Stimulated activated CD4-positive, alpha-beta T cell treated with anti-CD3 and anti-CD28 coated beads, Interleukin-1b, Interleukin-23, amount 100 ng/mL, for 48 hours (primary cell): ENCODE results near the gene TMEM161A.
"Not testable (repeated sequence)": the region's sequence is repeated elsewhere in the genome, so short reads cannot be mapped to it uniquely, and the experiment has no call there.

Experiments
- DNase-seq: peaks from one replicate; pipeline ENCODE4 v3.0.0-alpha.2; 2020

The TMEM161A gene

DNA sequence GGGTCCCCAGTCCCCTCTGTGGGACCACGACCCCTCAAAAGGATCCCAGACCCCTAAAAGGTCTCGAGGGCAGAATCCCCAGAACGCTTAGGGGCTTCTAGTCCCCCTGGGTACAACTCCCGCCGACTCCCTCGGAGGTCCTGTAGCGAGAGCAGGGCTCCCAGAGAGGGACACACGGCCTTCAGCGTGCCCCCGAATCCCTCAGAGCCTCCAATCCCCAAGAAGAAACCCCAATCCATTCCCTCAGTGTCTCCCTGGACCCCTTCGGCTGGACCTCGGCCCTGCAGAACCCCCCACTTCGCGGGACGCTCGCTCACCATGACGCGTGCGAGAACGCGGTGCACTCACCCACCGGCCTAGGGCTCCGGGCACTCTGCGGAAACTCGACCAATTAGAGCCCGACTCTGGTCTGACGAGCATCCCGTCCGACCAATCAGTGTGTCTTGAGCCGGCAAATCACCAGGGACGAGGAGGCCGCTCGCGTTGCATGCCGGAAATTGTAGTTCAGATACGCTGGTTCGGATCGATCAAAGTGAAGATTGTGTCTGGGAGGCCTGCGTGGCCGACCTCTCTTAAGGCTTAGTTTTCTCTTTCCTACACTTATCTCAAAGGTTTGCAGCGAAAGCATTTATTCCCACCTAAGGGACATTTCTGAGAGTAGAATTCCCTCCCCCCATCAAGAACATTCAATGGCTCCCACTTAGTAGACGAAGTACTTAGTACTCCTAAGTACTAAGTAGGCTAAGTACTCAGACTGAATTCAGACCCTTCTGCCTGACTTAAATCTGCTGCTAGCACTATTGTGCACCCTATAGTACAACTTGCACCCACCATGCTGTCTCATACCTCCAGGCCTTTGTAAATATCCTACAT, at the start of gene TMEM161A:
Gene TMEM161A (minus strand): TSS at position 370 of the 873 bp plus-strand sequence. CDS start 50 bp downstream, at position 320.
- DNase-seq, result peak; percentile 97

- DNase-seq, result no peak
These were observed 48.5 kb upstream of the TMEM161A start for GRCh38 chr19:19186742-19187141.

GRCh38 chr19:19185853-19186740, 47.8 kb upstream of the TMEM161A start:
- peak; percentile 59 for DNase-seq

DNA sequence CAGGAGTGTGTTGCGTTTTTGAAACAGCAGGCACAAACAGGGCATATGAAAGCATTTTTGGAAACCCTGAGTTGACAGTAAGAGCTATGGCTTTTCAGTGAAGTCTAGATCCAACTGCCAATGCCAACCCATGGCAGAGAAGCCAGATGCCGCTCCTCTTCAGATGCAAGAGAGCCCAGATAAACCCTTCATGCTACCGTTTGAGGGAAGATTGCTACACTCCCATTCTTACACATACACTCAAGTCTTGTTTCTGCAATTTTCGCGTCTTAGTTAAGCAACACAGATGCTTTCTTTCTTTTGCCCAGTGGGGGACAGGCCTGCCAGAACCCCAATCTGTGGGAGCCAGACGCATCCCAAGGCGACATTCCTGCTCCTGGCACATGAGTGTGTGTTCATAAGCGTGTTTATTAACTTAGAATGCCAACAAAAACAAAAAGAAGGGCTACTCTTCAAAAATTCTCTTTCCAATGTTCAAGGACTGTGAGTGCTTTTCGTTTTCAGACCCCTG, 43.3 kb upstream of the TMEM161A start:
- DNase-seq, result no peak

DNA sequence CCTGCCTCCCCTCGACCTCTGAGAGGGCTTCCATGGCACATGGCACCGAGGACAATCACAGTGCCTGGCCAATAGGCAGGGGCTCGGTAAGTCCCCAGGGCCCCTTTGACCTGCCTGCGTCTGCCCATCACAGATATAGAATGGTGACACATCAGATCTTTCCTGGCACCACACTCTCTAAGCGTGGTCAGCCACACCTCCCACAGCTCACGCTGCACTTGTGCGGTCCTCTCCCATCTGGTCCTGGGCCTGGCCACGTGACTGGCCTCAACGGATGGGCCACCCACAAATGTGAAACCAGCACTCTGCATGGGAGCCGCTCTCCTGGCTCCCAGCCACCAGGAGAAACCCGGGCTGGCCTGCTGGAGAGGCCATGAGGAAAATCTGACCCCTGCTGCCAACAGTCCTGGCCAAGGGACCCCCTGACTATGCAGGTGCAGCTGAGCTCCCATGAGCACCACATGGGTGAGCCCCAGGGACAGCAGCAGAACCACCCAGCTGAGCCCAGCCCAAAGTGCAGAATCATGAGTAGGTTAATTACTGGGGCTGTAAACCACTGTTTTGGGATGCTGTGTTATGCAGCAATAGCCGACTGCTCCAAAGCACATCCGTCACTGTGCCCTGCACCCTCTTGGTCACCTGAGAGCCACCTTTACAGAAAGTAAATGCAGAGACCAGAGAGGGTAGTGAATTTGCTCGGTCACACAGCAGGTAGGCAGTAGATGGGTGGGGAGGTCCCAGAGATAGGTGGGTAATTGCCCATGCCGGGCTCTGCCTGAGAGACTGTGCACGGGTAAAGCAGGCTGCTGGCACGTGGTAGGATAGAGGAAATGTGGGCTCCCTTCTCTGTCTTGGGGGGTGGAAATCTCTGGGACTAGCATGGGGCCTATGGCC, 41.5 kb upstream of the TMEM161A start:
- DNase-seq, result no peak

DNA sequence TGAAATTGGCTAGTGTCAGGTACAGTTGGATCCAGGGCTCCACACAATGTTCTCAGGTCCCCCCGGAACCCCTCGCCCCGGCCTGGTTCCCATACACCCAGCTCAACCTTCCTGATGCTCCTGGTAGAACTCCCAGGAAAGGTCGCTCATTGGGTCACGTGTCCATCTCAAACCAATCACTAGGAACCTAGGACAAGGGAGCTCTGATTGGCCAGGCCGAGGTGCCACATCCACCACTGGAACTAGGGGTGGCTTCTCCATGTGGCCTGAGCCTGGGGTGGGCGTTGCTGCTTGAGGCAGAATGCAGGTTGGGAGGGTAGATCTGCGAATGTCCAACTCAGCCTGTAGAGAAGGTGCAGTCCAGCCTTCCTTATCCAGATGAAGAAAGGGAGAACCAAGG, 38.7 kb upstream of the TMEM161A start:
- DNase-seq, result no peak

GRCh38 chr19:19173243-19173642, 35.0 kb upstream of the TMEM161A start:
- DNase-seq, result not testable (repeated sequence)

DNA sequence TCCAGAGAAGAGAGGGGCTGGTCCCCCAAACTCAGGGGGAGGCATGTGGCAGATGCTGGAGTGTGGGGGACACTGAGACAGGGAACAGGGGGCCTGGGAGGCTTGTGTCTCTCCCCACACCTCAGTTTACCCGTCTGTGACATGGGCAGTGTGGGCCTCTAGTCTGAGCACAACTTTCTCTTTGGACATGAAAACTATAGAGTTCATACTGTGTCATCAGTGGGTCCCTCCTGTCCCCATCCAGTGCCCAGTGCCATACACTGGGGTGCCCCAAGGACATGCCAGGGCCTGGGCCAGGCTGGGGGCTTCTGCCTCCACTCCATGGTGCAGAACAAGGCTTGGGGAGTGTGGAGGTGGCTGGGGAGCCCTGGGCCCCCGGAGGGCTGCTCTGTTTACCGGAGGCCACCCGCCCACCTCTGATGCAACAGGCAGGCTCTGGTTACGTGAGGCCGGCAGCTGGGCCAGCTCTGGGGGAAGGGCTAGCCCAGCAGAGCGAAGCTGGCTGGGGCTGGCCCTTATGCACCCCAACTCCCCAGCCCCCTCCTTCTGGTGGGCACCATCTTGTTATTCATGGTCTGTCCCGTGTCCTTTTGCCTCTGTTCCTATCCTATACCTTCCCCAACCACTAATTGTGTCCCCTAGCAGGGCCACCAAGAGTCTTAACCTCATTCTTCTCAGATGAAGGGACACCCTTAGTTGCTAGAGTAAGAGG, 33.7 kb upstream of the TMEM161A start:
- no peak for DNase-seq

DNA sequence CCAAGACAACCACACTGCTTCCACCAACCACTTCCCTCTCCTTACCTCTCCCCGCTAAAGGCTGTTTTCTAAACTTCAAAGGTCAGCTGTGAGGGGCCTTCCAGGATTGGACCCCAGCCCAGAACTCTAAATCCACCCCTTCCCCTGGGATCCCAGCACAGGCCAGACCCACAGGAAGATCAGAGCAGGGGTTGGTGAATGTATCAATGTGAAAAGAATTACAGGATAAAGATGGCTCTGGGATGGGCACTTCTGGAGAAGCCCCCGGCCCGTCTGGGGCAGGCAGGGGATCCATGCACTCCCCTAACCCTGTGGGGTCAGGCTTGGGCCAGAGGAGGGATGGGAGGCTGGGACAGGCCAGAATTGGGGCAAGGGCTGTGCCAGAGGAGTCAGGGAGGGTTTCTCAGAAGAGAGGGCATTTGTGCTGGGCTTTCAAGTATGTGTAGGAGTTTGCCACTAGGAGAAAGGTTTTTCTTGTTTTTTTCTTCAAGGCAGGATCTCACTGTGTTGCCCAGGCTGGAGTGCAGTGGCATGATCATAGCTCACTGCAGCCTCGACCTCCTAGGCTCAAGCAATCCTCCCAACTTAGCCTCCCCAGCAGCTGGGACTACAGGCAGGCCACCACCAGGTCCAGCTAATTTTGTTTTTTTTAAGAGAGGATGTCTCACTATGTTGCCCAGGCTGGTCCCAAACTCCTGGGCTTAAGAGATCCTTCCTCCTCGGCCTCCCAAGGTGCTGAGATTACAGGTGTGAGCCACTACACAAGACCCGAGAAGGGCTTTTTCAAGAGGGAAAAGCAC, 32.8 kb upstream of the TMEM161A start:
- DNase-seq, result no peak

- DNase-seq, result peak; percentile 84
These were observed 32.0 kb upstream of the TMEM161A start, which contains the start of gene MEF2B for GRCh38 chr19:19170053-19170872. Gene MEF2B, minus strand, starts transcription at chr19:19170263. Its CDS starts 19,528 bp downstream, at chr19:19150735.

GRCh38 chr19:19169236-19170052, 31.2 kb upstream of the TMEM161A start:
- no peak for DNase-seq

DNA sequence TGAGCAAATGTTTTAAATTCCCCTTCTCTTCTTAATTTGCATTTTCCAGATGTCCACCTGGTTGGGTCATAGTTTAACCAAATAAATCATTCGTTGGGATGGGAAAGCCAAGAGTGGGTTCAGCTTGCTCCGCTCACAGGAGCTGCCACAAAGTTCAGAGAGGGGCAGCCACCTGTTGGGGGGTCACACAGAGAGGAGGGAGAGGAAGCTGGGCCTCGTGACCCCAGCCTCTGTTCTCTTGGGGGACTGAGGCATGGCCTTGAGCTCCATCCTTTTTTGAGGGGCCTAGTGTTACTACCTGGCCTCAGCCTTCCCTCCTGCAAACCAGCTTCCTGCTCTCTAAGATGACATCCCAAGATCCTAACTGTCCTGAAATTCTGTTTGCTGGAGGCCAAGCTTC, 29.3 kb upstream of the TMEM161A start:
- DNase-seq, result no peak

DNA sequence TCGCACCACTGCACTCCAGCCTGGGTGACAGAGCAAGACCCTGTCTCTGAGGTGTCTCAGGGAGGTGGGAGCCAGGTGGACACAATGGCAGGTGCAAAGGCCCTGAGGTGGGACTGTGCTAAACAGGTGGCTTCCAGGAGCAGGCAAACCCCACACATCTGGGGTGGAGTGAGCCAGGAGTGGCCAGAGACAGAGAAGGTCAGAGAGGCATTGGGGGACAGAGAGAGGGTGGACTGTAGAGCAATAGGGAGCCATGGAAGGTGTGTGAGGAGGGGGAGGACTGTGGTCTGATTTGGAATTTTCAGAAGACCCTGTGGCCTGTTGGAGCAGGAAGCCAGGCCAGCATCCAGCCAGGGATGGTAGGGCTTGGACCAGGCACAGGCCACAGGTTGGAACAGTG, 27.1 kb upstream of the TMEM161A start:
- no peak for DNase-seq

DNA sequence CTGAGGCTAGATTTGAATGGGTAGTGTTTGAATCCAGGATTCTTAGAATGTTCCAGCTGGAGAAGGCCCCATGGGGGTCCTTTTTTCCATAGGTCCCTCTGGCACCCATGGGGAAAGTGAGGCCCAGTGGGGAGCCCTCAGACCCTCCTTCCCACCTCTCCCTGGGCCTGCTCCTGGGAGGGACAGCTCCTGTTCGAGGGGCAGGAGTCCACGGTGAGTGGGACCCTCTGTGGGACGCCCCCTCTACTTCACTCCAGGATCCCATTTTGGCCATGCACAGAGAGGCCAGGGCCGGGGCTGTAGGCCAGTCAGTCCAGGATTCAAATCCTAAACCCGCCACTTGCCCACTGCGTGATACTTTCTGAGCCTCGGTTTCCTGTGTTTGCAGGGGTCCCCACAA, 24.2 kb upstream of the TMEM161A start:
- no peak for DNase-seq

DNA sequence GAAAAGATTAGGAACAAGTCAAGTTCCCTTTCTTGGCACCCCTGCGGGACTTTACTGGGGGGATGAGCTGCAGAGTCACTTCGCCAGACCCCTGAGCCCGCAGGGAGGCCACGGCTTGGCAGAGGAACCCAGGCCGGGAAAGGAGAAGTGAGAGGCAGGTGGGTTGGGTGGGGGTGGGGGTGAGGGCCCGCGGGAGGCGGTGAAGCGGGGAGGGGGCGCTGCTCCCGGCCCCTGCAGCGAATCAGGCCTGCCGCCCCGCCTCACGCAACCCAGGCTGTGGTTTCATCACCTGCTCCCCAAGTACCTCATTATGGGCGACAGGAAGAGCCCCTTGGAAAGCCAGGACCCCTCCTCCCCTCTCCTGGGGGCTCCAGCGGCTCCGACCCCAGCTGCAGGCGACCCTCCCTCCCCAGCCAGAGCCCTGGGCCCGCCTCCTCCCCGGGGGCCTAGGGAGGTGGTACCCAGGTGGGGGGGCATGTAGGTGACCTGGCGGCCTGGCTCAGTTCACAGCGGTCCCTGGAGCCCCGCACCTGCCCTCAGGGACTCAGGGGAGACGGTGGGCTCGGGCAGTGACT, 22.3 kb upstream of the TMEM161A start:
- DNase-seq, result no peak

GRCh38 chr19:19159534-19159933, 21.3 kb upstream of the TMEM161A start:
- DNase-seq, result no peak

- no peak for DNase-seq
These were observed 19.5 kb upstream of the TMEM161A start for GRCh38 chr19:19157808-19158207.

DNA sequence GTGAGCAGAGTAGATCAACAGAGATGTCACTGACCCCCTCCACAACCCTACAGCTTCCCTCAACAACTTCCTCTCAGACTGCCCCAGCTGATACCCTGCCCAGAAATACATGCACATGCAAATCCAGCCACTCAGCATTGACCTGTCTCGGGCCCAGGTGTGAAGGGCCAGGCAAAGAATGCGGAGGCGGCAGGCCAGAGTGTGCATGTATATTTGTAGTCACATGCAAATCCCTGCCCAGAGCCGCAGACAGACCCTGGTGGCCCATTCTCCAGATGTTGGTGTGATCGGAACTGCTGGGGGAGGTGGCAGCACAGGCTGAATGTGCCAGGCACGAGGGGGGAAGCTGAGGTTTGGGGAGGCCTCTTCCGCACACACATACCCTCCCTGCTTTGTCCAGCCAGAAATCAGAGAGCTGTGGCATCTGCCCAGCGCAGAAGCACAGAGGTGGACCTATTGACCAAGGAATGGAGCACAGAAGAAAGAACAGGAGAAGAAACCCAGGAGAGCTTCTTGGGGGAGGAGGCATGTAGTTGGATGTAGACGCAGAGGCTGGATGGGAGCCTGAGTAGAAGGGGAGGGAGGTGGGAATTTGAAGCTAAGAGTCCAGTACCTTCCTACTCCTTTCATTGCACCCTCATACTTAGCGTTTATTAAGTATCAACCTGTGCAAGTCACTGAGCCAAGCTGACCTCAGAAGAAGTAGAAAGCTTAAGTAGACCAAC, 17.4 kb upstream of the TMEM161A start:
- DNase-seq, result no peak
